DMS 273 (cell line): Measurements from ENCODE around the gene OBSL1.
A peak's percentile ranks its signal among the peaks of the same experiment; 100 is the strongest.

Experiments used
- DNase-seq: peaks from one replicate; lab custom pipeline; 2025; ENCODE audit not compliant: unreplicated experiment; lab: John Stamatoyannopoulos, UW

Gene OBSL1

GRCh38 chr2:219536967-219537366, 34.4 kb downstream of the OBSL1 start:
- DNase-seq = no peak

GRCh38 chr2:219536425-219536824, 34.9 kb downstream of the OBSL1 start:
- no peak for DNase-seq

- DNase-seq = no peak
These were observed 37.2 kb downstream of the OBSL1 start for GRCh38 chr2:219533930-219534661.

GRCh38 chr2:219532378-219532649, 39.0 kb downstream of the OBSL1 start:
- DNase-seq = no peak

GRCh38 chr2:219531639-219532377, 39.5 kb downstream of the OBSL1 start:
- no peak for DNase-seq

- peak; percentile 94 for DNase-seq
These were observed 41.0 kb downstream of the OBSL1 start for GRCh38 chr2:219530048-219530963.

- no peak for DNase-seq
These were observed 43.9 kb downstream of the OBSL1 start for GRCh38 chr2:219527472-219527871.

GRCh38 chr2:219527076-219527394, 44.3 kb downstream of the OBSL1 start:
- DNase-seq = no peak

- DNase-seq = no peak
These were observed 44.8 kb downstream of the OBSL1 start for GRCh38 chr2:219526320-219527075.

- DNase-seq = peak; percentile 46
These were observed 45.7 kb downstream of the OBSL1 start for GRCh38 chr2:219525533-219526232.

GRCh38 chr2:219524817-219525216, 46.5 kb downstream of the OBSL1 start:
- no peak for DNase-seq

- no peak for DNase-seq
These were observed 48.2 kb downstream of the OBSL1 start for GRCh38 chr2:219523031-219523671.

- no peak for DNase-seq
These were observed 49.0 kb downstream of the OBSL1 start for GRCh38 chr2:219522111-219523030.

- peak; percentile 75 for DNase-seq
These were observed 50.1 kb downstream of the OBSL1 start for GRCh38 chr2:219521066-219521880.

- no peak for DNase-seq
These were observed 51.3 kb downstream of the OBSL1 start for GRCh38 chr2:219520079-219520478.

GRCh38 chr2:219519526-219519916, 51.8 kb downstream of the OBSL1 start:
- no peak for DNase-seq

- DNase-seq = peak; percentile 65
These were observed 53.2 kb downstream of the OBSL1 start for GRCh38 chr2:219517954-219518778.
